ENCODE data around the gene KAT6B.
"Not testable (repeated sequence)": the region's sequence is repeated elsewhere in the genome, so short reads cannot be mapped to it uniquely, and the experiment has no call there.

Gene KAT6B

GRCh38 chr10:75049316-75050148 lies 223.1 kb downstream of the KAT6B start:
- DNase-seq, result no peak

- DNase-seq, result no peak
These were observed 223.9 kb downstream of the KAT6B start for GRCh38 chr10:75050149-75050919.

- DNase-seq, result no peak
These were observed 224.9 kb downstream of the KAT6B start for GRCh38 chr10:75051308-75051707.

DNA sequence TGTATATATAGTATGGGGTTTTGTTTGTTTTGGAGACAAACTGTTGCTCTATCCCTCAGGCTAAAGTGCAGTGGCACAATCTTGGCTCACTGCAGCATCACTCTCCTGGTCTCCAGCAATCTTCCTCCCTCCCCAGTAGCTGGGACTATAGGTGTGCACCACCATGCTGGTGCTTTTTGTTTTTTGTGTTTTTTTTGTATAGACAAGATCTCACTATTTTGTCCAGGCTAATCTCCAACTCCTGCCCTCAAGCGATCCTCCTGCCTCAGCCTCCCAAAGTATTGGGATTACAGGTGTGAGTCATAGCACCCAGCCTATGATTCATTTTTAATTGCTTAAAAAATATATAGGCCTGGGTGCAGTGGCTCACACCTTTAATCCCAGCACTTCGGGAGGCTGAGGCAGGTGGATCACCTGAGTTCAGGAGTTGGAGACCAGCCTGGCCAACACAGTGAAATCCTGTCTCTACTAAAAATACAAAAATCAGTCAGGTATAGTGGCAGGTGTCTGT lies 229.6 kb downstream of the KAT6B start:
- DNase-seq, result not testable (repeated sequence)

- no peak for DNase-seq
These were observed 231.3 kb downstream of the KAT6B start for GRCh38 chr10:75057680-75058079.

GRCh38 chr10:75058161-75058560 lies 231.8 kb downstream of the KAT6B start:
- DNase-seq, result no peak

DNA sequence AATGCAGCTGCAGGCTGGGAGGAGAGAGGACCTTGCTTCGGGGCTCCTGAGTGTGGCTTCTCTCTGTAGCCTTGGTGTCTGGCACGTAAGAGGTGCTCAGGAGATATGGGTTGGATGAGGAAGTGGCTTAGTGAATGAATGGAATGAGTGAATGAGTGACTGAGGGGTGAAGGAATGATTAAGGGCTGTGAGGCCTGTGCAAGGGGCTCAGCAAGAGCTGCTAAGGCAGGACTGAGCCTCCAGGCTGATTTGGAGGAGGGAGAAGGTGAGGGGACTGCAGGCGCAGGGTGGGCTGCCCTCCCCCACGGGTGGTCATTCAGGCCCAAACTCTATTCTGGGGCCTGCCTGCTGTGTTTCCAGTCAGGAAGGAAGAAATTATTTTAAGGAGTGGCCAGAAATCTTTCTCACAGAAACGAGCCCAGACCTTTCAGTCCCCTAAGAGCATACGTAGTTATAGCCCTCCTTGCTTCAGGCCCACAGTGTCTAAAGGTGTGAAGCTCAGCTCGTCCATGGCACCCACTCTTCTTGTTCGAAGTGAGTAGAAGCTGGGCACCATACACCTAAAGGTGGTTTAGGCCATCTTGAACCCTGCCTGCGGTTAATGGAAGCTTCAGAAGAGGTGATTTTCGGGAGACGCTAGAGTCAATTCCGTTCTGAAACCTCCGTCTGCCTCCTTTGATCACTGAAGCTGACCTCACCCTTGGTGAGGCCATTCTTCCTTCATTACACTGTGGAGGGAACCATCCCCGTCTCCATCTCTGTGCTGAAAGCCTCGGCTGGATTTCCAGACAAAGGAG lies 235.5 kb downstream of the KAT6B start:
- DNase-seq, result no peak

DNA sequence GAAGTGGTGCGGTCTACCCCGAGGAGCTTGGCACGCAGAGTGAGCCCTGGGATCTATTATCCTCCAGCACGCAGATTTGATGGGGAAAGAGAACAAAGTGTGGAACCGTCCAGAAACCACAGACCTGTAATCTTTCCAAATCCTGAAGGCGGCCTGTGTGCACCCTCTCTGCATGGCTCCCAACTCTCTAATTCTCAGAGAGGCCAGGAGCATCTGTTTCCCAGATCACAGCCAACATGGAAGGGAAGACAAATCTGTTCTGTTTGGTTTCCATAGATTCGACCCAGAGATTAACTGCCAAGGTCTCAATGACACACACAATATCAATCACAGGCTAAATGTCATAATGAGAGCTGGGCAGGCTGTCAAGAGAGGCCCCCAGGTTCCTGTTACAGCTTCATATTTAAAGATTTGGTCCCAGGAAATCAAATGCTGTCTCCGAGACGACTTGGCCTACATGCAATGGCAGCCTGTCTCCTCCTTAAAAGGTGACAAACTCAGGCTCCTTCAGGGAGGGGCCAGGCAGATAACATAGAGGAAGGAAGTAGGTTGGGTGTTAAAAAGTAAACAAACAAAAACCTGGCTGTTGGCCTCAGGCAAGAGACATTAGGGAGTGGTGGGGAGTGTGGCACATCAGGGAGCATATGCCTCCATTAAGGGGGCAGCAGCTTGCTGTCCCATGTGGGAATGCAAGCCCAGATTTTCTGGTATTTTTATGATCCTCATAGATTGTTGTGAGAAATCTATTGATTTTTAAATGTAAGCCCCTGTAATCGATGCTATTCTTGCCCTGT lies 236.3 kb downstream of the KAT6B start:
- no peak for DNase-seq

DNA sequence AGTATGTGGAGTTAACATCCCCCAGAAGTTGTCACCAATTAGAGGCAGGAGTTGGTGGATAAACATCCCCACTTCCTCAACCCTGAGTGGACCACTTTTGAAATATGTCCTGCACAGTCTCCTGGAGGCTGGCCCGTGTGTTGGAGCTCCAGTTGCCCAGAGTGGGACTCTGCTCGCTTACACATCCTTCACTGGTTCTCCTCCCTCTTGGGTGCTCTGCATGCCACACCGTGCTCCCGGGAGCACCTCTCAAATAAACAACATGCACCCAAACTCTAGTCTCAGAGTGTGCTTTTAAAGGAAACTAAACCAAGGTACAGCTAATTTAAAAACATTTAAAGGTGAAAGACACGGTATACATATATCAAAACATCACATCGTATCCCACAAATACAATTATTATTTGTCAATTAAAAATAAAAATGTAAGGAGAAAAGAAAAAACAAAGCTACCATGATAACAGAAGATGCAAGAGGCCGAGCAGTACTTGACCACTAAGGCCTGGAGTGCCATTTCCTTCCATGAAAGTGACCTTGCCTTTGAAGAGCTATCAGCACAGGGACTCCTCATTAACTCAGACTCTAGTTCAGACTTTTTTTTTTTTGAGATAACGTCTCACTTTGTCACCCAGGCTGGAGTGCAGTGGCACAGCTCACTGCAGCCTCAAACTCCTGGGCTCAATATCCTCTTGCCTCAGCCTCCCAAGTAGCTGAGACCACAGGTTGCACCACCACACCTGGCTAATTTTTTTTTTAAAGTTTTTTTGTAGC lies 237.2 kb downstream of the KAT6B start:
- no peak for DNase-seq

- no peak for DNase-seq
These were observed 238.7 kb downstream of the KAT6B start for GRCh38 chr10:75065076-75065475.

GRCh38 chr10:75066271-75066670 lies 239.9 kb downstream of the KAT6B start:
- no peak for DNase-seq

- no peak for DNase-seq
These were observed 240.9 kb downstream of the KAT6B start for GRCh38 chr10:75067272-75067671.

GRCh38 chr10:75068523-75068922 lies 242.1 kb downstream of the KAT6B start:
- DNase-seq, result no peak

DNA sequence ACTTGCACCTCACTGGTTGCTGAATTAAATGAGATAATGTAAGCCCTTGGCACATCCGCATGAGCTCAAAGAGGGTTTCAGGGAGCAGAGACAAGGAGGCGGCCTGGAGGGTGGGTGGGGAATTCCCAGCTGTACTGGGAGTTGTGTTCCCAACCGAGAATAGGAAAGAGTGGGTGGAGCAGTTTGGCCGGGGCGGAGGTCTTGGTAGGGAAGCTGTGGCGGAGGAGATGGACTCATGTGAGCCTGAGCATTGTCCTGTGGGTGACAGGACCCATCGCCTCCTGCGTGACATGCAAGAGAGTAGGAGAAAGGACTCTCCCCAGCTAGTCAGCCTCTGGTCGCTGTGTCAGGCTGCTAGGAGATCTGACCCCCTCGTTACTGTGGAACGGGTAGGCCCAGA lies 244.1 kb downstream of the KAT6B start:
- DNase-seq, result no peak

- DNase-seq, result no peak
These were observed 244.6 kb downstream of the KAT6B start for GRCh38 chr10:75070961-75071428.

DNA sequence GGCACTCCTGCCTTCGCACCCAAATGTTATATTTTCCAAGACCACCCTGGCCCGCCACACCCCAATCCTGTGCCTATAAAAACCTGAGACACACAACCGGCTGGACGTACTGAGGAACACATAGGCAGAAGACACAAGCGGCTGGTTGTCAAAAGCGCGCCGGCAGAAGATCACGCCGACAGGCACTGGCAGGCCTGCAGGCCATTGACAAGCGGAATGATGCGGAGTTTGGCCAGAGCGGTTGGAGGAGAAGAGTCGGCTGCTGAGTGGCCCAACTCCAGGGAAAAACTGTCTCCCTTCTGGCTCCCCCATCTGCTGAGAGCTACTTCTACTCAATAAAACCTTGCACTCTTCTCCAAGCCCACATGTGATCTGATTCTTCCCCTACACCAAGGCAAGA lies 245.4 kb downstream of the KAT6B start:
- DNase-seq, result no peak

DNA sequence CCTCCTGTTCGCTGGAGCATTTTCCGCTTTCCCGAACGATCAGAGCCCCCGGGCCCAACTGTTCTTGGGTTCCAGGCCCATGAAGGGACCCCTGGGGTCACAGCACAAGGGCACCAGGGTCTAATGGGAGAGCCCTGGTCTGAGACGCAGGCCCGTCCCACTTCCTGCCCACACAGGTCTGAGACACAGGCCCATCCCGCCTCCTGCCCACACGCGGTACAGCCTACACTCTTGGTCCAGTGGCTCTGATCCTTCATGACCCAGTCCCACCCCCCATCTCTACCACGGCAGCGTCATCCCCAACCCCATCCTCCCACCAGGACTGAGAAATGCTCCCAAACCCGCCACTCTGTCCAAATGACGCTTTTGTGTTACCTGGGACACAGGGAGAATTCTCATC lies 246.3 kb downstream of the KAT6B start:
- DNase-seq, result no peak

- DNase-seq, result no peak
These were observed 247.0 kb downstream of the KAT6B start for GRCh38 chr10:75073442-75073841.

DNA sequence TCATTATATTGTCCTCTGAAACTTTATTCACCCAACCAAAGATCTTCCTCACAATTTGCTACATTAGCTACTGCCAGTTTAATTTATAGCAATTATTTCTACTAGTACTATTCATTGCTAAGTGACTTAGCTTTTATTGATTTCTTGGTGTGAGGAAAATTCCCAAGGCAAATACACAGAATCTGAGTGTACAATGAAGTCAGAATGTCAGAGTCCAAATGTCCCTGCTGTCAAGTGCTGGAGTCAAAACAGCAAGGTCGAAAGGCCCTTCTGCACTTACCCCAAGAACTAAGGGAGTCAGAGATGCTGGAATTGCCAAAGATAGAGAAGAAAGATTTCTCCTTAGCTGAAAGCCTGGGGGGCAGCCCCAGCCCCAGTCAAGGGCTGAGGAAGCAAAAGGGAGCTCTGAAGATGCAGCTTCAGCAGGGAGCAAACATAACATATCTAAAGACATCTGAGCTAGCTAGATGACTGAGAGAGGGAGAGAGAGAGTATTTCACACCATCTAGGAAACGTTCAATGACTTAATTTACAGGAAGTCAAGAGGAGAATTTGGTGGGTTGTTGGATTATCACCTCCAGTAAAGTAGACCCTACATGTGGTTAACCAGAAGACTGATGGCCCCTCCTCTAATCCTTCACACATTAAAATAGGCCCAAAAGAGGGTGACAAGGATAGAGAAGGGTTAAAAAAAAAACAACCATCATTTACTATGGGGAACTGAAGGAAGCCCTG lies 248.5 kb downstream of the KAT6B start:
- no peak for DNase-seq

GRCh38 chr10:75076348-75076747 lies 249.9 kb downstream of the KAT6B start:
- DNase-seq, result no peak

All from T-helper 9 cell (primary cell).